Measurements from ENCODE around the gene VANGL1. TPM values are rescaled to one million over a fixed set of nuclear protein-coding genes. Genes with fewer than 3 reads are reported as not detected.

VANGL1 gene
- total and polyA plus RNA-seq, 2 of the 13 experiments (the other 11 are each of a cell fraction or from before 2014, with no cell fraction given), result 5.3 to 9.4 TPM

DNA sequence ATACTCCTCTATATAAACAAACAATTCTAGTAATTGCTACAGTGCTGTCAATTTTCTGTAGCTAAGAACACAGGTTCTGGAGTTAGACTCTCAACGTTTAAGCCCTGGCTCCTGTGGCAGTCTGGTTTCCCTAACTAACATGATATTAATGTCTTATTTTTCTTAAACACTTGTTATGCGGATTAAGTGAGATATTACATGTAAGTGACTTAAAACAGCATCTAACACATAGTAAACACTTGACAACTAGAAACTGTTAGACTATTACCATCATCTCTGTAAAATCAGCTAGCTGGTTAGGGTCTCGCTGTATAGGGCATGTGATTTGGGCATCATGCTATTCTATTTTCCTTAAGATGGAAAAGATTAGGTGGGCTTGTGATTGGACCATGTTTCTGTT, 2.3 kb downstream of the VANGL1 start:
- CTCF ChIA-PET (ENCODE audit: low intra/inter-chr PET ratio, low total read pairs), result no interaction called here

DNA sequence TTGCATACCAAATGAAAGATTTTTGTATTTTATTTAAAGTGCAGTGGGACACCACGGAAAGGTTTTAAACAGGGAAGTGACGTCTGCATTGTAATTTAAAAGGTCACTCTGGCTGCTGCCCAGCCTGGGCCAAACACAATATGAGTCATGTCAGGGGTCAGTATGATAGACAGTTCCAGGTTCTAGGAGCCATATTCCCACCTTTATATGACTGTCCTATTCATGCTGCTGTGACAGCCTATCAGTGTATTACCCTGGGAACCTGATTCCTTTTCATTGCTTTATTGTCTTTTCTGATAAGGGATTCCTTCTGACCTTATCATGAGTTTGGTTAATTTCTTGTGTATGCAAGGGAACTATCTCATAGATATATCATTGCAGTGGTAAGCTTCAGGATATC, 5.3 kb downstream of the VANGL1 start:
- no peak overlapping the region for H3K9ac ChIP-seq (ENCODE audit: insufficient read depth, low read depth, low read length)
- CTCF ChIA-PET (ENCODE audit: low intra/inter-chr PET ratio, low total read pairs), result no interaction called here
- peaks cover 35% of the 10 kb centered on the region for H3K4me1 ChIP-seq (ENCODE audit: insufficient read depth, low read length)

More for the DNA sequence above, 2.3 kb downstream of the VANGL1 start:
- Histone ChIP-seq H3K9ac (ENCODE audit: insufficient read depth, low read depth, low read length) (no peak overlapping the region), H2AFZ (ENCODE audit: low read length) (no peak overlapping the region), H3K9me3 (ENCODE audit: low read length) (no peaks in the 10 kb centered on the region), H3K4me3 (replicated peaks in 1 of 3; ENCODE audit: insufficient read depth in 1 of 3, low read depth in 2 of 3, low read length in 3 of 3) (no peak overlapping the region), H3K4me1 (ENCODE audit: insufficient read depth, low read length) (peaks cover 38% of the 10 kb centered on the region), H4K20me1 (ENCODE audit: insufficient read depth, low read length) (no peaks in the 10 kb centered on the region), H3K27ac (ENCODE audit: extremely low read length, insufficient read depth, low read length) (no peak overlapping the region), H3K79me2 (ENCODE audit: insufficient read depth, low read length) (peaks cover 53% of the 10 kb centered on the region), H3K36me3 (replicated peaks in 1 of 2; ENCODE audit: control insufficient read depth in 1 of 2, insufficient read depth in 2 of 2, low read length in 2 of 2) (no peaks in the 10 kb centered on the region; a peak in 1 of 5 replicates), H3K27me3 (ENCODE audit: control insufficient read depth in 1 of 2, insufficient read depth in 2 of 2, low read length in 2 of 2) (no peaks in the 10 kb centered on the region; a peak in 1 of 5 replicates), H3K4me2 (ENCODE audit: low read depth, low read length) (peak overlapping the region; percentile 74)
- DNase-seq (ENCODE audit: low spot score) (no peak), ATAC-seq (no peak), FAIRE-seq (no peak)
- POLR2A ChIA-PET, result no interaction called here
- TF ChIP-seq ZNF124 (CRISPR knock-in tag; IDR thresholded peaks at IDR 0.05), result no peak
- intact Hi-C loops (cut with micrococcal nuclease; ENCODE audit: unreplicated experiment) (no loop called here), in situ Hi-C loops (cut with HindIII; ENCODE audit: extremely low pct_ligation_motif_present, low pct_unique_long_range_greater_than_20kb) (no loop called here)
- WGBS (ENCODE audit: low lambda C conversion rate), result 83% methylated on average over 3 of the region's 3 CpGs
- no TSS peak for BruUV-seq (replicated peaks)

More for the DNA sequence above, 5.3 kb downstream of the VANGL1 start:
- Histone ChIP-seq H3K27me3 (ENCODE audit: control insufficient read depth in 1 of 2, insufficient read depth in 2 of 2, low read length in 2 of 2) (no peaks in the 10 kb centered on the region; a peak in 1 of 5 replicates), H3K4me2 (ENCODE audit: low read depth, low read length) (no peak overlapping the region), H4K20me1 (ENCODE audit: insufficient read depth, low read length) (no peaks in the 10 kb centered on the region), H3K4me3 (replicated peaks in 1 of 3; ENCODE audit: insufficient read depth in 1 of 3, low read depth in 2 of 3, low read length in 3 of 3) (no peak overlapping the region), H2AFZ (ENCODE audit: low read length) (no peak overlapping the region), H3K27ac (ENCODE audit: extremely low read length, insufficient read depth, low read length) (no peak overlapping the region), H3K79me2 (ENCODE audit: insufficient read depth, low read length) (peaks cover 65% of the 10 kb centered on the region), H3K36me3 (replicated peaks in 1 of 2; ENCODE audit: control insufficient read depth in 1 of 2, insufficient read depth in 2 of 2, low read length in 2 of 2) (peaks cover 2 to 13% of the 10 kb centered on the region in 2 experiments; a peak in 3 of 5 replicates), H3K9me3 (ENCODE audit: low read length) (no peaks in the 10 kb centered on the region)
- WGBS (ENCODE audit: low lambda C conversion rate), result 93% methylated on average over 2 of the region's 2 CpGs
- intact Hi-C loops (cut with micrococcal nuclease; ENCODE audit: unreplicated experiment) (no loop called here), in situ Hi-C loops (cut with HindIII; ENCODE audit: extremely low pct_ligation_motif_present, low pct_unique_long_range_greater_than_20kb) (no loop called here)
- FAIRE-seq, result no peak
- POLR2A ChIA-PET, result interaction anchor here (0.7 kb wide), 1 partner anchor 224 kb away, joined by 4 read pairs; no protein-coding TSS in a partner anchor
- DNase-seq (ENCODE audit: low spot score), result no peak
- no TSS peak for BruUV-seq (replicated peaks)
- no peak for ATAC-seq
- no peak for TF ChIP-seq MLLT10 (CRISPR knock-in tag; IDR thresholded peaks at IDR 0.05)
- no peak for TF ChIP-seq ZNF343 (CRISPR knock-in tag; IDR thresholded peaks at IDR 0.05)
- no peak for TF ChIP-seq NFYB (CRISPR knock-in tag; IDR thresholded peaks at IDR 0.05)
- no peak for TF ChIP-seq SAP130 (CRISPR knock-in tag; IDR thresholded peaks at IDR 0.05; ENCODE audit: low read depth)
- TF ChIP-seq HIVEP1 (CRISPR knock-in tag; IDR thresholded peaks at IDR 0.05), result no peak
- no peak for TF ChIP-seq PHF20 (CRISPR knock-in tag; IDR thresholded peaks at IDR 0.05)
- TF ChIP-seq, protein P1, sequence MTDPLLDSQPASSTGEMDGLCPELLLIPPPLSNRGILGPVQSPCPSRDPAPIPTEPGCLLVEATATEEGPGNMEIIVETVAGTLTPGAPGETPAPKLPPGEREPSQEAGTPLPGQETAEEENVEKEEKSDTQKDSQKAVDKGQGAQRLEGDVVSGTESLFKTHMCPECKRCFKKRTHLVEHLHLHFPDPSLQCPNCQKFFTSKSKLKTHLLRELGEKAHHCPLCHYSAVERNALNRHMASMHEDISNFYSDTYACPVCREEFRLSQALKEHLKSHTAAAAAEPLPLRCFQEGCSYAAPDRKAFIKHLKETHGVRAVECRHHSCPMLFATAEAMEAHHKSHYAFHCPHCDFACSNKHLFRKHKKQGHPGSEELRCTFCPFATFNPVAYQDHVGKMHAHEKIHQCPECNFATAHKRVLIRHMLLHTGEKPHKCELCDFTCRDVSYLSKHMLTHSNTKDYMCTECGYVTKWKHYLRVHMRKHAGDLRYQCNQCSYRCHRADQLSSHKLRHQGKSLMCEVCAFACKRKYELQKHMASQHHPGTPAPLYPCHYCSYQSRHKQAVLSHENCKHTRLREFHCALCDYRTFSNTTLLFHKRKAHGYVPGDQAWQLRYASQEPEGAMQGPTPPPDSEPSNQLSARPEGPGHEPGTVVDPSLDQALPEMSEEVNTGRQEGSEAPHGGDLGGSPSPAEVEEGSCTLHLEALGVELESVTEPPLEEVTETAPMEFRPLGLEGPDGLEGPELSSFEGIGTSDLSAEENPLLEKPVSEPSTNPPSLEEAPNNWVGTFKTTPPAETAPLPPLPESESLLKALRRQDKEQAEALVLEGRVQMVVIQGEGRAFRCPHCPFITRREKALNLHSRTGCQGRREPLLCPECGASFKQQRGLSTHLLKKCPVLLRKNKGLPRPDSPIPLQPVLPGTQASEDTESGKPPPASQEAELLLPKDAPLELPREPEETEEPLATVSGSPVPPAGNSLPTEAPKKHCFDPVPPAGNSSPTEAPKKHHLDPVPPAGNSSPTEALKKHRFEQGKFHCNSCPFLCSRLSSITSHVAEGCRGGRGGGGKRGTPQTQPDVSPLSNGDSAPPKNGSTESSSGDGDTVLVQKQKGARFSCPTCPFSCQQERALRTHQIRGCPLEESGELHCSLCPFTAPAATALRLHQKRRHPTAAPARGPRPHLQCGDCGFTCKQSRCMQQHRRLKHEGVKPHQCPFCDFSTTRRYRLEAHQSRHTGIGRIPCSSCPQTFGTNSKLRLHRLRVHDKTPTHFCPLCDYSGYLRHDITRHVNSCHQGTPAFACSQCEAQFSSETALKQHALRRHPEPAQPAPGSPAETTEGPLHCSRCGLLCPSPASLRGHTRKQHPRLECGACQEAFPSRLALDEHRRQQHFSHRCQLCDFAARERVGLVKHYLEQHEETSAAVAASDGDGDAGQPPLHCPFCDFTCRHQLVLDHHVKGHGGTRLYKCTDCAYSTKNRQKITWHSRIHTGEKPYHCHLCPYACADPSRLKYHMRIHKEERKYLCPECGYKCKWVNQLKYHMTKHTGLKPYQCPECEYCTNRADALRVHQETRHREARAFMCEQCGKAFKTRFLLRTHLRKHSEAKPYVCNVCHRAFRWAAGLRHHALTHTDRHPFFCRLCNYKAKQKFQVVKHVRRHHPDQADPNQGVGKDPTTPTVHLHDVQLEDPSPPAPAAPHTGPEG (CRISPR knock-in tag; IDR thresholded peaks at IDR 0.05), result no peak
- TF ChIP-seq IRF2 (CRISPR knock-in tag; IDR thresholded peaks at IDR 0.05), result no peak
- TF ChIP-seq, protein P2, sequence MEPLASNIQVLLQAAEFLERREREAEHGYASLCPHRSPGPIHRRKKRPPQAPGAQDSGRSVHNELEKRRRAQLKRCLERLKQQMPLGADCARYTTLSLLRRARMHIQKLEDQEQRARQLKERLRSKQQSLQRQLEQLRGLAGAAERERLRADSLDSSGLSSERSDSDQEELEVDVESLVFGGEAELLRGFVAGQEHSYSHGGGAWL (CRISPR knock-in tag; IDR thresholded peaks at IDR 0.05), result no peak
